Measurements from ENCODE around the gene BRINP3. TPM values are rescaled to one million over a fixed set of nuclear protein-coding genes. Genes with fewer than 3 reads are reported as not detected.

BRINP3 gene
- total RNA-seq, 4 donors from 2014 or later, result 2.4 TPM; not detected in 3

GRCh38 chr1:190328871-190329270 is 148.8 kb downstream of the BRINP3 start:
- TF ChIP-seq CTCF (IDR thresholded peaks at IDR 0.05; ENCODE audit: low read depth), result no peak

GRCh38 chr1:190328361-190328760 is 149.3 kb downstream of the BRINP3 start:
- TF ChIP-seq CTCF (IDR thresholded peaks at IDR 0.05; ENCODE audit: low read depth), result no peak

GRCh38 chr1:190327271-190327670 is 150.4 kb downstream of the BRINP3 start:
- no peak for TF ChIP-seq CTCF (IDR thresholded peaks at IDR 0.05; ENCODE audit: low read depth)

GRCh38 chr1:190323530-190323929 is 154.1 kb downstream of the BRINP3 start:
- no peak for TF ChIP-seq CTCF (IDR thresholded peaks at IDR 0.05; ENCODE audit: low read depth)

- no peak for TF ChIP-seq CTCF (IDR thresholded peaks at IDR 0.05; ENCODE audit: low read depth)
Measured at GRCh38 chr1:190322274-190322673, 155.4 kb downstream of the BRINP3 start.

- TF ChIP-seq CTCF (IDR thresholded peaks at IDR 0.05; ENCODE audit: low read depth), result no peak
Measured at GRCh38 chr1:190320952-190321351, 156.7 kb downstream of the BRINP3 start.

GRCh38 chr1:190312763-190313162 is 164.9 kb downstream of the BRINP3 start:
- no peak for TF ChIP-seq CTCF (IDR thresholded peaks at IDR 0.05; ENCODE audit: low read depth)
